ENCODE results near the gene CPB1. TPM values are rescaled to one million over a fixed set of nuclear protein-coding genes. Genes with fewer than 3 reads are reported as not detected.

The CPB1 gene
- total RNA-seq, 1 experiment from 2014 or later, result not detected

- no peaks in the 10 kb centered on the region for H3K9me3 Mint-ChIP-seq (ENCODE audit: unreplicated experiment)
- TF ChIP-seq CTCF (IDR thresholded peaks at IDR 0.05; ENCODE audit: unreplicated experiment), result no peak
- no peak for DNase-seq (ENCODE audit: unreplicated experiment)
- CTCF ChIA-PET, result interaction anchor here (0.8 kb wide), 1 partner anchor 136 kb away, joined by 3 read pairs; no protein-coding TSS in a partner anchor
- no peaks in the 10 kb centered on the region for H3K36me3 Mint-ChIP-seq (ENCODE audit: insufficient read depth, unreplicated experiment)
- intact Hi-C loops (cut with micrococcal nuclease), result no loop called here
- POLR2A ChIA-PET, result no interaction called here
- no peak overlapping the region for H3K27ac Mint-ChIP-seq (ENCODE audit: low read depth, unreplicated experiment)
- H3K27me3 Mint-ChIP-seq (ENCODE audit: insufficient read depth, unreplicated experiment), result peaks cover 76% of the 10 kb centered on the region
- BruUV-seq (replicated peaks), result no TSS peak
- H3K4me3 Mint-ChIP-seq (ENCODE audit: unreplicated experiment), result no peak overlapping the region
- no peaks in the 10 kb centered on the region for H3K4me1 Mint-ChIP-seq (ENCODE audit: insufficient read depth, unreplicated experiment)
Measured at GRCh38 chr3:148809835-148810234, 17.8 kb upstream of the CPB1 start.

GRCh38 chr3:148815316-148816110, 12.1 kb upstream of the CPB1 start:
- H3K9me3 Mint-ChIP-seq (ENCODE audit: unreplicated experiment), result no peaks in the 10 kb centered on the region
- no peak for DNase-seq (ENCODE audit: unreplicated experiment)
- no peaks in the 10 kb centered on the region for H3K4me1 Mint-ChIP-seq (ENCODE audit: insufficient read depth, unreplicated experiment)
- peaks cover 81% of the 10 kb centered on the region for H3K27me3 Mint-ChIP-seq (ENCODE audit: insufficient read depth, unreplicated experiment)
- H3K27ac Mint-ChIP-seq (ENCODE audit: low read depth, unreplicated experiment), result no peak overlapping the region
- intact Hi-C loops (cut with micrococcal nuclease), result no loop called here
- no peak overlapping the region for H3K4me3 Mint-ChIP-seq (ENCODE audit: unreplicated experiment)
- TF ChIP-seq CTCF (IDR thresholded peaks at IDR 0.05; ENCODE audit: unreplicated experiment), result no peak
- ChIA-PET CTCF (no interaction called here), POLR2A (no interaction called here)
- no peaks in the 10 kb centered on the region for H3K36me3 Mint-ChIP-seq (ENCODE audit: insufficient read depth, unreplicated experiment)
- BruUV-seq (replicated peaks), result no TSS peak

GRCh38 chr3:148816427-148816826, 11.2 kb upstream of the CPB1 start:
- no TSS peak for BruUV-seq (replicated peaks)
- no peak for DNase-seq (ENCODE audit: unreplicated experiment)
- H3K4me3 Mint-ChIP-seq (ENCODE audit: unreplicated experiment), result no peak overlapping the region
- intact Hi-C loops (cut with micrococcal nuclease), result no loop called here
- no peaks in the 10 kb centered on the region for H3K36me3 Mint-ChIP-seq (ENCODE audit: insufficient read depth, unreplicated experiment)
- H3K4me1 Mint-ChIP-seq (ENCODE audit: insufficient read depth, unreplicated experiment), result no peaks in the 10 kb centered on the region
- no peaks in the 10 kb centered on the region for H3K9me3 Mint-ChIP-seq (ENCODE audit: unreplicated experiment)
- H3K27me3 Mint-ChIP-seq (ENCODE audit: insufficient read depth, unreplicated experiment), result peaks cover 82% of the 10 kb centered on the region
- CTCF ChIA-PET, result no interaction called here
- TF ChIP-seq CTCF (IDR thresholded peaks at IDR 0.05; ENCODE audit: unreplicated experiment), result no peak
- POLR2A ChIA-PET, result no interaction called here
- no peak overlapping the region for H3K27ac Mint-ChIP-seq (ENCODE audit: low read depth, unreplicated experiment)

- H3K4me3 Mint-ChIP-seq (ENCODE audit: unreplicated experiment), result no peak overlapping the region
- no peak for TF ChIP-seq CTCF (IDR thresholded peaks at IDR 0.05; ENCODE audit: unreplicated experiment)
- peaks cover 82% of the 10 kb centered on the region for H3K27me3 Mint-ChIP-seq (ENCODE audit: insufficient read depth, unreplicated experiment)
- ChIA-PET POLR2A (no interaction called here), CTCF (no interaction called here)
- no peaks in the 10 kb centered on the region for H3K36me3 Mint-ChIP-seq (ENCODE audit: insufficient read depth, unreplicated experiment)
- no peak overlapping the region for H3K27ac Mint-ChIP-seq (ENCODE audit: low read depth, unreplicated experiment)
- no TSS peak for BruUV-seq (replicated peaks)
- intact Hi-C loops (cut with micrococcal nuclease), result no loop called here
- no peak for DNase-seq (ENCODE audit: unreplicated experiment)
- H3K9me3 Mint-ChIP-seq (ENCODE audit: unreplicated experiment), result no peaks in the 10 kb centered on the region
- no peaks in the 10 kb centered on the region for H3K4me1 Mint-ChIP-seq (ENCODE audit: insufficient read depth, unreplicated experiment)
Measured at GRCh38 chr3:148816981-148817525, 10.6 kb upstream of the CPB1 start.
